Lower leg skin (tissue), 3 donors: ENCODE results near the gene C8G.

Source experiments
- CTCF ChIP-seq, 3 donors: fragments of 450-650 bp; IDR thresholded peaks; one replicate each; pipeline ENCODE4 v1.5.1; 2016; ENCODE audit warnings: antibody characterized with exemption in 3 of 3, mild to moderate bottlenecking in 3 of 3, moderate library complexity in 2 of 3
- POLR2A ChIP-seq, 2 donors: fragments of 450-650 bp; IDR thresholded peaks; one replicate each; pipeline ENCODE4 v1.6.1; 2016 to 2017; ENCODE audit warnings: antibody characterized with exemption in 2 of 2, mild to moderate bottlenecking in 1 of 2, moderate library complexity in 1 of 2

GRCh38 chr9:136980669-136981478 lies 35.8 kb downstream of the C8G start:
- TF ChIP-seq POLR2A (IDR thresholded peaks at IDR 0.05): no peak
- TF ChIP-seq CTCF (IDR thresholded peaks at IDR 0.05): no peak
